Measurements from ENCODE around the gene CAMLG.

- TF ChIP-seq NRF1 (IDR thresholded peaks at IDR 0.05; ENCODE audit: low read depth, low read length) (no peak), CTCF (IDR thresholded peaks at IDR 0.05) (peak; percentile 67), EZH2phosphoT487 (IDR thresholded peaks at IDR 0.05; ENCODE audit: borderline replicate concordance, low read depth) (no peak), YY1 (IDR thresholded peaks at IDR 0.05; ENCODE audit: low read depth) (peak; percentile 97), USF1 (IDR thresholded peaks at IDR 0.05; ENCODE audit: borderline replicate concordance, low read depth) (peak; percentile 84; the same call in 1 of the 2 replicates), EP300 (IDR thresholded peaks at IDR 0.05; ENCODE audit: borderline replicate concordance in 1 of 2, low read depth in 1 of 2, low read length in 1 of 2) (no peak), SMC3 (IDR thresholded peaks at IDR 0.05; ENCODE audit: low read depth, low read length) (peak; percentile 33), RAD21 (IDR thresholded peaks at IDR 0.05; ENCODE audit: low read length) (peak; percentile 44; the same call in 1 of the 2 replicates), REST (IDR thresholded peaks at IDR 0.05; ENCODE audit: low read depth, low read length) (no peak)
Measured at GRCh38 chr5:134738133-134738962, at the start of gene CAMLG.
